A549 (cell line): Measurements from ENCODE around the gene INSYN1. TPM values are rescaled to one million over a fixed set of nuclear protein-coding genes. Genes with fewer than 3 reads are reported as not detected.

Experiments
- ATAC-seq, 2 experiments: fragments of 200-7000 bp in 1 of 2; fragments of >200 bp in 1 of 2; cut with Nextera tagmentation in 1 of 2; cut with Tn5 transposase in 1 of 2; 3 replicates each; pipeline versions ENCODE4 v1.8.0 to v1.9.1; 2018 to 2020; ENCODE audit warnings: mild to moderate bottlenecking in 1 of 2, moderate library complexity in 1 of 2
- CTCF ChIA-PET: fragments of 300-600 bp; sonication (Branson Sonifier 250); formaldehyde crosslinking; extraction: SDS; loops from one replicate; lab custom pipeline; 2021; ENCODE audit warnings: antibody characterized with exemption, inconsistent platforms; lab: Yijun Ruan, JAX
- POLR2A ChIA-PET: fragments of 350-600 bp; formaldehyde crosslinking; extraction: SDS; loops from one replicate; lab custom pipeline; 2021; ENCODE audit warnings: antibody characterized with exemption, inconsistent platforms; lab: Yijun Ruan, JAX
- DNase-seq, 2 experiments: peaks; one replicate each; pipeline versions ENCODE4 v3.0.0 to v3.0.0-alpha.2; 2011 to 2016; ENCODE audit warnings: low read depth in 1 of 2, low spot score in 1 of 2
- FAIRE-seq: peaks from 2 replicates; lab custom pipeline; 2011; peaks lifted over from hg19 to GRCh38; lab: Jason Lieb, UNC
- H3K27ac ChIP-seq, 2 experiments: fragments of >200 bp; sonication (Bioruptor Twin); formaldehyde crosslinking; 3 replicates each; pipeline ENCODE4 v1.5.1; 2016 to 2017
- H3K4me1 ChIP-seq: fragments of >200 bp; sonication (Bioruptor Twin); formaldehyde crosslinking; 3 replicates; pipeline ENCODE4 v1.6.1; 2016
- H3K4me2 ChIP-seq: fragments of >200 bp; sonication (Bioruptor Twin); formaldehyde crosslinking; 3 replicates; pipeline ENCODE4 v1.6.1; 2016
- H3K4me3 ChIP-seq: fragments of >200 bp; sonication (Bioruptor Twin); formaldehyde crosslinking; 3 replicates; pipeline ENCODE4 v1.5.1; 2016
- H3K9me3 ChIP-seq: fragments of >200 bp; sonication (Bioruptor Twin); formaldehyde crosslinking; 3 replicates; pipeline ENCODE4 v1.6.1; 2016
- BCL3 ChIP-seq: fragments of >200 bp; sonication (Bioruptor Twin); formaldehyde crosslinking; IDR thresholded peaks from 3 replicates; pipeline ENCODE4 v1.6.1; 2016
- BHLHE40 ChIP-seq: IDR thresholded peaks from 2 replicates; pipeline ENCODE4 v1.6.1; 2012; ENCODE audit warnings: low read depth, low read length, inconsistent platforms
- CBX8 ChIP-seq: fragments of 200-600 bp; sonication (generic); IDR thresholded peaks from 2 replicates; pipeline ENCODE4 v1.6.1; 2016
- CEBPB ChIP-seq, 2 experiments: fragments of >200 bp in 1 of 2; sonication (Bioruptor Twin) in 1 of 2; formaldehyde crosslinking in 1 of 2; IDR thresholded peaks; 2 replicates each; pipeline ENCODE4 v1.6.1; 2012 to 2016
- CHD4 ChIP-seq: fragments of 200-600 bp; sonication (generic); IDR thresholded peaks from 2 replicates; pipeline ENCODE4 v1.6.1; 2016; ENCODE audit warnings: antibody characterized with exemption, mild to moderate bottlenecking, borderline replicate concordance
- CTCF ChIP-seq: fragments of >200 bp; sonication (Bioruptor Twin); formaldehyde crosslinking; IDR thresholded peaks from 3 replicates; pipeline ENCODE4 v1.5.1; 2016
- EP300 ChIP-seq, 2 experiments: fragments of >200 bp; sonication (Bioruptor Twin); formaldehyde crosslinking; IDR thresholded peaks; 2 replicates in 1 of 2; 3 replicates in 1 of 2; pipeline ENCODE4 v1.6.1; 2016 to 2017
- GATA3 ChIP-seq: IDR thresholded peaks from 2 replicates; pipeline ENCODE4 v1.6.1; 2012; ENCODE audit warnings: borderline replicate concordance
- MAZ ChIP-seq: fragments of 150-350 bp; IDR thresholded peaks from 2 replicates; pipeline ENCODE4 v1.6.1; 2014; ENCODE audit warnings: antibody characterized with exemption, low read depth, low read length, borderline replicate concordance
- PBX3 ChIP-seq: IDR thresholded peaks from 2 replicates; pipeline ENCODE4 v1.6.1; 2012
- RAD21 ChIP-seq, 2 experiments: fragments of >200 bp in 1 of 2; sonication (Bioruptor Twin) in 1 of 2; formaldehyde crosslinking in 1 of 2; IDR thresholded peaks in 1 of 2; conservative IDR thresholded peaks in 1 of 2; 2 replicates in 1 of 2; 3 replicates in 1 of 2; pipeline ENCODE4 v1.6.1; 2012 to 2018; ENCODE audit warnings: inconsistent platforms in 1 of 2
- RARB ChIP-seq: fragments of 250-450 bp; sonication (Bioruptor Pico); IDR thresholded peaks from 2 replicates; pipeline ENCODE4 v1.8.0; 2021; ENCODE audit warnings: mild to moderate bottlenecking, moderate library complexity
- RCOR1 ChIP-seq: fragments of 150-350 bp; IDR thresholded peaks from 2 replicates; pipeline ENCODE4 v1.6.1; 2014; ENCODE audit warnings: antibody characterized with exemption, low read length, low read depth
- RFX5 ChIP-seq: fragments of 450-650 bp; IDR thresholded peaks from 2 replicates; pipeline ENCODE4 v1.7.1; 2014; ENCODE audit warnings: antibody characterized with exemption, mild to moderate bottlenecking, moderate library complexity
- RNF2 ChIP-seq: fragments of 200-600 bp; sonication (generic); IDR thresholded peaks from 2 replicates; pipeline ENCODE4 v1.6.1; 2016; ENCODE audit warnings: low read depth, mild to moderate bottlenecking, antibody characterized with exemption, moderate library complexity, borderline replicate concordance
- SMC3 ChIP-seq: fragments of >200 bp; sonication (Bioruptor Twin); formaldehyde crosslinking; IDR thresholded peaks from 3 replicates; pipeline ENCODE4 v1.6.1; 2018; ENCODE audit warnings: inconsistent platforms
- SREBF2 ChIP-seq: fragments of 450-650 bp; IDR thresholded peaks from 2 replicates; pipeline ENCODE4 v1.6.1; 2014; ENCODE audit warnings: mild to moderate bottlenecking, moderate library complexity
- TFCP2L1 ChIP-seq: fragments of 250-450 bp; sonication (Bioruptor Pico); IDR thresholded peaks from 2 replicates; pipeline ENCODE4 v1.5.0; 2021; ENCODE audit warnings: mild to moderate bottlenecking
- TP53 ChIP-seq: fragments of 250-450 bp; sonication (Bioruptor Pico); IDR thresholded peaks from 2 replicates; pipeline ENCODE4 v1.5.0; 2021; ENCODE audit warnings: mild to moderate bottlenecking, moderate library complexity
- ZC3H11A ChIP-seq: fragments of 450-650 bp; IDR thresholded peaks from 2 replicates; pipeline ENCODE4 v1.6.1; 2014; ENCODE audit warnings: antibody characterized with exemption, mild to moderate bottlenecking
- ZNF302 ChIP-seq: fragments of 250-450 bp; sonication (Bioruptor Pico); IDR thresholded peaks from 2 replicates; pipeline ENCODE4 v1.9.0; 2021; ENCODE audit warnings: inconsistent platforms, mild to moderate bottlenecking, moderate library complexity
- ZSCAN20 ChIP-seq: fragments of 250-450 bp; sonication (Bioruptor Pico); IDR thresholded peaks from 2 replicates; pipeline ENCODE4 v1.8.0; 2022; ENCODE audit warnings: mild to moderate bottlenecking, moderate library complexity
- WGBS: methylation state at CpG from one replicate; pipeline ENCODE4 v1.1.6; 2017; ENCODE audit errors: missing lambda C conversion rate; 5-methylcytosine and 5-hydroxymethylcytosine counted together
- polyA plus RNA-seq, 4 experiments: library from polyadenylated mRNA; depleted of rRNA in 3 of 4; stranded (reverse); fragments of >200 nt; fragmentation: RNase III in 1 of 4; extraction: RNeasy Plus Mini Kit Qiagen cat#74134 plus additional on column Dnase treatment in 1 of 4; gene quantifications; 2 replicates in 3 of 4; 3 replicates in 1 of 4; pipeline ENCODE4 v1.2.3, GENCODE V29; 2011 to 2017
- TF ChIP-seq, protein P1 (sequence below): fragments of 450-650 bp; IDR thresholded peaks from 2 replicates; pipeline ENCODE4 v1.6.1; 2014; ENCODE audit warnings: antibody characterized with exemption
- TF ChIP-seq, protein P2 (sequence below): IDR thresholded peaks from 2 replicates; pipeline ENCODE4 v1.6.1; 2012; ENCODE audit warnings: low read depth, borderline replicate concordance
- TF ChIP-seq, protein P3 (sequence below): fragments of 150-350 bp; IDR thresholded peaks from 2 replicates; pipeline ENCODE4 v1.6.1; 2014; ENCODE audit warnings: low read depth, mild to moderate bottlenecking, low read length

INSYN1 gene
- polyA plus RNA-seq, 2 of the 4 experiments (the other 2 are of a cell fraction) = 0.54 to 1.9 TPM

- ATAC-seq = no peak
- Histone ChIP-seq H3K27ac (no peak overlapping the region), H3K4me1 (peaks cover 9% of the 10 kb centered on the region), H3K9me3 (no peaks in the 10 kb centered on the region), H3K4me2 (no peak overlapping the region), H3K4me3 (no peak overlapping the region)
- no peak for TF ChIP-seq RCOR1
- no peak for TF ChIP-seq RFX5
- TF ChIP-seq PBX3 = no peak
- ChIA-PET CTCF (no interaction called here), POLR2A (no interaction called here)
- 75% methylated on average over 7 of the region's 7 CpGs for WGBS
- no peak for FAIRE-seq
- no peak for DNase-seq
Observed at GRCh38 chr15:73745073-73745472, 8.1 kb downstream of the INSYN1 start.

DNA sequence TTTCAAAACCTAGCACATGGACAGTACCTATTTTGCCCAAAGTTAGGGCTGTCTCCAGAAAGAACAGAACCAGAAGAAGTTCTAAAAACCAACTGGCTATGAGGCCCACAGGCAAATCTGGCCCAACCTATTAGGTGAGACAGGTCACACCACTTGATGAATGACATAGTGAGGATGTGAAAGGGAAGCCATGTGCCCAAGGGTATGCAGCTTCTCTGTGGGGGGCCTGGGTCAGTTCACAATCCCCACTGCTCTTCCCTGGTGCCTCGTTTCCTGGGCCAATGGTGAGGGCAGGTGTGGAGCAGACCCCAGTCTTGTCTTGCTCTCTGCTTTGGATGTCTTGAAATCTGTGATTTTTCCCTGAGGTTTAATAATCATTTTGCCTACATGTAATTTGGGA, 8.9 kb downstream of the INSYN1 start:
- FAIRE-seq (no peak), ATAC-seq (no peak)
- TF ChIP-seq CBX8 (no peak), ZSCAN20 (CRISPR knock-in tag) (no peak), CTCF (no peak), BHLHE40 (no peak), SREBF2 (no peak), GATA3 (no peak), BCL3 (no peak), ZC3H11A (no peak), RARB (CRISPR knock-in tag) (no peak), TP53 (no peak), CEBPB (IDR thresholded peaks at IDR 0.05) (no peak), RNF2 (no peak), EP300 (IDR thresholded peaks at IDR 0.05) (no peak)
- TF ChIP-seq, protein P1, sequence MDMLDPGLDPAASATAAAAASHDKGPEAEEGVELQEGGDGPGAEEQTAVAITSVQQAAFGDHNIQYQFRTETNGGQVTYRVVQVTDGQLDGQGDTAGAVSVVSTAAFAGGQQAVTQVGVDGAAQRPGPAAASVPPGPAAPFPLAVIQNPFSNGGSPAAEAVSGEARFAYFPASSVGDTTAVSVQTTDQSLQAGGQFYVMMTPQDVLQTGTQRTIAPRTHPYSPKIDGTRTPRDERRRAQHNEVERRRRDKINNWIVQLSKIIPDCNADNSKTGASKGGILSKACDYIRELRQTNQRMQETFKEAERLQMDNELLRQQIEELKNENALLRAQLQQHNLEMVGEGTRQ = no peak
- TF ChIP-seq, protein P2, sequence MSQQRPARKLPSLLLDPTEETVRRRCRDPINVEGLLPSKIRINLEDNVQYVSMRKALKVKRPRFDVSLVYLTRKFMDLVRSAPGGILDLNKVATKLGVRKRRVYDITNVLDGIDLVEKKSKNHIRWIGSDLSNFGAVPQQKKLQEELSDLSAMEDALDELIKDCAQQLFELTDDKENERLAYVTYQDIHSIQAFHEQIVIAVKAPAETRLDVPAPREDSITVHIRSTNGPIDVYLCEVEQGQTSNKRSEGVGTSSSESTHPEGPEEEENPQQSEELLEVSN = no peak

DNA sequence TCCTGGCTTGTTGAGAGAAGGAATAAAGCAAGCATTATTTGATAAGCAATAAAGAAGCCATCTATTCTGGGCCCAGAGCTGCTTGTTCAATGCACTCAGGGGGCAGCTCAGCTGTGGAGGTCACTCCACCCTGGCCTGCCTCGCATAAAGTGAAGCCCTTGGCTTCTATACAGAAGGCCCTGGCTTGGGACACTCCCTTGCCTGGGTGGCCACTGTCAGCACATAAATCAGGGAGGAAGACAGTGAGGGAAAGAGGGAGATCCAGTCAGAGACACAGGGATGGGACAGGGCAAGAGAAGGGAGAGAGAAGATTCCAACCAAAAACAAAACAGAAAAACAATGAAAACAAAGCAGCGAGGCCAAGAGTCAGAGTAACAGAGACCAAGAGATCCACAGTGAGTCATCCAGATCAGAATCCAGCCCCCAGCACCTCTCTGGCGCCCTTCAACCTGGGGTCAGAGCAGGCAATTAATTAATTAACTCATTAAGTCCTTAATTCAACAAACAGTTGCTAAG, 11.8 kb downstream of the INSYN1 start:
- Histone ChIP-seq H3K27ac (no peak overlapping the region), H3K4me1 (peaks cover 9% of the 10 kb centered on the region), H3K4me2 (no peak overlapping the region), H3K9me3 (no peaks in the 10 kb centered on the region), H3K4me3 (no peak overlapping the region)
- ChIA-PET POLR2A (no interaction called here), CTCF (no interaction called here)
- FAIRE-seq = no peak
- DNase-seq = no peak
- ATAC-seq = no peak
- 43% methylated on average over 3 of the region's 3 CpGs for WGBS
- TF ChIP-seq ZNF302 (CRISPR knock-in tag) (no peak), SMC3 (no peak), MAZ (no peak), RAD21 (conservative IDR thresholded peaks at IDR 0.05 in 1 of 2, IDR thresholded peaks at IDR 0.05 in 1 of 2) (no peak), TFCP2L1 (CRISPR knock-in tag) (no peak), CHD4 (no peak), BCL3 (no peak)
- TF ChIP-seq, protein P3, sequence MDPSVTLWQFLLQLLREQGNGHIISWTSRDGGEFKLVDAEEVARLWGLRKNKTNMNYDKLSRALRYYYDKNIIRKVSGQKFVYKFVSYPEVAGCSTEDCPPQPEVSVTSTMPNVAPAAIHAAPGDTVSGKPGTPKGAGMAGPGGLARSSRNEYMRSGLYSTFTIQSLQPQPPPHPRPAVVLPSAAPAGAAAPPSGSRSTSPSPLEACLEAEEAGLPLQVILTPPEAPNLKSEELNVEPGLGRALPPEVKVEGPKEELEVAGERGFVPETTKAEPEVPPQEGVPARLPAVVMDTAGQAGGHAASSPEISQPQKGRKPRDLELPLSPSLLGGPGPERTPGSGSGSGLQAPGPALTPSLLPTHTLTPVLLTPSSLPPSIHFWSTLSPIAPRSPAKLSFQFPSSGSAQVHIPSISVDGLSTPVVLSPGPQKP = no peak

More for the DNA sequence above, 8.9 kb downstream of the INSYN1 start:
- DNase-seq = no peak
- no peaks in the 10 kb centered on the region for H3K9me3 ChIP-seq
- ChIA-PET POLR2A (no interaction called here), CTCF (no interaction called here)
- H3K4me1 ChIP-seq = peaks cover 9% of the 10 kb centered on the region
- H3K4me2 ChIP-seq = no peak overlapping the region
- H3K4me3 ChIP-seq = no peak overlapping the region
- WGBS = 30% methylated on average over 1 of the region's 1 CpG
- no peak overlapping the region for H3K27ac ChIP-seq
